CD4-positive, alpha-beta T cell treated with Interleukin-17A for 4 hours (primary cell): Measurements from ENCODE around the gene BNC2.

Source experiments
- DNase-seq: peaks from one replicate; pipeline ENCODE4 v3.0.0-alpha.2; 2020; ENCODE audit warnings: mixed read lengths

BNC2 gene

DNA sequence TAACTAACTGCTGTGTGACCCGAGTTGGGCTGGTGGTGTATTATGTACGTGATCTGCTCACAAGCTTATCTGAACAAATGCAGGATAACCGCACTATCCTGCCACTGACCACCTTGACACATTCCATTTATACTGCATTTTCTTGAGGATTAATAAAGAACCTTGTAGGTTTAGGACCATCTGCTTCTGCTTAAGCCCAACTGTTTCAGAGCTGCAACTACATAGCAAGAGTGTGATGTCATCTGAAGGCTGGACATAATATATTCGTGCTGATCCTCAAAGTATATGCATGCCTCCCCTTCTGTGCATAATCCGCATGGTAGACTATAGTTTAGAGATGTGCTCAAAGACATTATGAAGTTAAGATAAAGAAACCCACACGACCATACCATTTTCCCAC is 435.9 kb downstream of the BNC2 start:
- no peak for DNase-seq

GRCh38 chr9:16433494-16433893 is 437.0 kb downstream of the BNC2 start:
- DNase-seq: no peak

- no peak for DNase-seq
Observed at GRCh38 chr9:16431666-16432392, 438.6 kb downstream of the BNC2 start.

DNA sequence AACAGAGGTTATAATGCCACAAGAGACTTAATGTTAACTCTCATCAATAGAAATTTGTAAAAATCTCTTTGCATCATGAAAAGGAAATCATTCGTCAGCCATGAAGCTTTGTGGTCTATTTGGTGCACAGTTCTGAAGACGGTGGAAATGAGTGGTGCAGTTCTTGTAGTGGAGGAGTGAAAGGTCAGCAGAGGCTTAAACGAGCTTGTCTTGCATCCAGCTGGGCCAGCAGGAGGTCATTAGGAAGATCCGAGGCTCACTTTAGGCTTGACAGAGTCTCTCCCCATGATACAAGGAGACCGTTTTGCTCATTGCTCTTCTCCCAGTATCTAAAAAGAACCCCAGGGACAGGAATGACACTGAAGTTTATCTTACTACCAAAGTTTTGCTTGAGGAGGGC is 440.8 kb downstream of the BNC2 start:
- DNase-seq: no peak

- DNase-seq: no peak
Observed at GRCh38 chr9:16427873-16428427, 442.5 kb downstream of the BNC2 start.

DNA sequence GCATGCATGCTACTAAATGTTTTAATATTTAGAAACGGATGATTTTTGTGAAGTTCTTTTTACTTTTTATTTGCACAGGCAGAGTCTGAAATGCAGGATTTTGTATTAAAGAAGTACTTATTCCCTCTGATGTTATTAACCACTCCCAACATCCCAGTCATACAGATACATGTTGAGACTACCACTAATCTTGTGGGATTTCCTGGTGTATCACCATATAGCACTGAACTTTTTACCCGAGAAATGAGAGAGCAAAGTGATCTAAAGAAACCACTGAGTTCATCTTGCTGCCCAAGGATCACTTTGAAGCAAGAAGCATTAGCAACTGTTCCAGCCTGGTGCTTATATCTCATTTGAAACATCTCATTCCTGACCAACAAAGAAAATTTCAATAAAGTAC is 443.8 kb downstream of the BNC2 start:
- DNase-seq: no peak

DNA sequence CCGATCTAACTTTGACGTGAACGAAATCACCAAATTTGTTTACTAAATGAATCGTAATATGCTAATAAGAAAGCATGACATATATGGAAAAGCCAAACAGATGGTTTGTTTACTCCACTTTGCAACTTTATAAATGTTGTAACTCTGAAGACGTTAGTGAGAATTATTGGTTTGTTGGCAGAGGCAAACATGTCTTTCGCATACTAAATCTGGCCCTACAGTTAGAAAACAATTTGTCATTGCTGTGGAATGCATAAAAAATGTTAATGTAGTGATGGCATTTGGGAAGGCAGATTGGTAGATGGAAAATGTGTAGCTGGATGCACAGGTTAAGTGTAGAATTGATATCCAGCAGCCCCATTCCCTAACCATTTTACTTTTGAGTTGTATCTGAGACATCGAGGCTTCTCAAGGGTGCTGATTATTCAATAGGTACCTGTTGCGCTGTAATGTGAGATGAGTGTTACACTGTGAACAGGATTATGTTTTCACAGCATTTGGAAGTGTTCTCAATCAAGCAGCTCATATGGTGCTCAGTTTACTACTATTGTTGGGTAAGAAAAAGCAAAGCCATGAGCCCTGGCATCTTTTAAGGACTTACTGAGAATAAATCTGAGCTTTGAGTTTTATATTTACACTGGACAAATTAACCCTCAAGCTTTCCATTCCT is 444.8 kb downstream of the BNC2 start:
- no peak for DNase-seq

DNA sequence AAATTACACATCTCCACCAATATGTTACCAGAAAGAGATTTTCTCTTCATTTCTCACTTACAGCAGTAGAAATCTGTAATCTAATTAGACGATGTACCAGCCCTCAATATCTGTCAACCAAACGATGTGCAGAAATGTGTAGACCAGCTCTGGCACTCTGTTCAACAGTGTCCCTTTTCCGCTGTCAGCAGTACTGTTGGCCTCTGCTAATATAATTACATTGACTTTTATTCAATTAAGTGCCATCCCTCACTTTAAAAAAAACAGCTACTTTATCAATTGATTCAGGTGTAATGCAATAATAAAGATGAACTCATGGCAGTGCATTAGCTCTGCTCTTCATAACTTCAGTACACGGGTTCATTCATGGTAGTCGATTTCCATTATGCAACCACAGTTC is 448.4 kb downstream of the BNC2 start:
- no peak for DNase-seq

GRCh38 chr9:16421532-16421931 is 448.9 kb downstream of the BNC2 start:
- DNase-seq: no peak

- no peak for DNase-seq
Observed at GRCh38 chr9:16419124-16419523, 451.3 kb downstream of the BNC2 start.

DNA sequence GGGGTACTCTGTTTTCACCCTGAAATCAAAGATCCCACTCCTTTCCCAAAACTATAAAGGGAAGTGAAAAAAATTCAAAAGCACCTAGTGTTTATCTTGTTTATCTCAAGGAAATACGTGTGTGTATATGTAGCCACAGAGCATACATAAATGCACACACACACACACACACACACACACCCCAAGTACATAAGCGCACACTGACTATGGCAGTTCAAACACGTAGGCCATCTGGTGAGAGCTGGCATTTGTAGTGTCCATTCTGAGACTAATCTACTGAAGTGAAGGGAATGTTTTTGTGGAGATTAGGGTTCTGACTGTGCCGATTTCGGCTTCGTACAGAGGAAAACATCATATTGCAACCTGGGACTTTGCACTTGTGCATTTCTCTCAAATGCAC is 451.7 kb downstream of the BNC2 start:
- DNase-seq: no peak

GRCh38 chr9:16417749-16418148 is 452.7 kb downstream of the BNC2 start:
- no peak for DNase-seq

DNA sequence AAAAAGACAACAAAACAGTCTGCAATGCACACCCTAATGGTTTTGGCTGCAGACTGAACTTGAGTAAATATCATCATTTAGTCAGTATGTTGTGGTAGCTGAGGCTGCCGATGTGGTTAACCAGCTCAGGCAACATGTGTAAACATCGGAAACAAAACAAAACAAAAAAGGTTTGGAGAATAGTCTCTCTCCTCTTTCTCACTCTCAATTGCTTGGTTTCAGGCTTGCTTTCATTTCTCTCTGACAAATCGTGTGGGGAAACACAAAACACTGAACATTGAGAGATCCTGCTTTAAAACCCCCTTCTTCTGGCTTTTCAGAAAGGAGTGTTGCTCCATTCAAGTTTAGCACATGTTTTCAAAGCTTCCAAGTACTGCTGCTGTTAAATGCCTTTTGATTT is 453.3 kb downstream of the BNC2 start:
- DNase-seq: no peak

GRCh38 chr9:16414451-16414850 is 456.0 kb downstream of the BNC2 start:
- DNase-seq: no peak

DNA sequence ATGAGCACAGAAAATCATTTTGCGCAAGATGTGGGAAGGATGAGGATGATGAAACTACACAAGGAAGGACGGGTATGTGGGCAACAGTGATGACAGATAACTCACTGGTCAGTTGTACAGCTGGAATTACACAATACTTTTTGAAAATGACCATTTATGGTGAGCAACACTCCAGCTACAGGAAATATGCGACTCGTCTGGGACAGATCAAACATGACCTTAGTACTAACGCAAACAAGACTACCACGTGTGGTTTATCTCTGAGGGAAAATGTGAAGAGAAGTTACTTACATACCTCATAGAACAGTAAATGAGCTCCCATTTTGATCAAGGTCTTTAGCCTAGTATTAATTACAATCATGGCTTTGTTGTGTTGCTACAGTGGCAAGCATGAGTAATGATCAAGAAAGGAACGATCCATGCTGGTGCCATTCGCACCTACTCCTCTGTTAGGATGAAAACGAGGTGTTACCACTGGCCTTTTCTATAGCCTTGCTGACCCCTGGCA is 456.9 kb downstream of the BNC2 start:
- no peak for DNase-seq

DNA sequence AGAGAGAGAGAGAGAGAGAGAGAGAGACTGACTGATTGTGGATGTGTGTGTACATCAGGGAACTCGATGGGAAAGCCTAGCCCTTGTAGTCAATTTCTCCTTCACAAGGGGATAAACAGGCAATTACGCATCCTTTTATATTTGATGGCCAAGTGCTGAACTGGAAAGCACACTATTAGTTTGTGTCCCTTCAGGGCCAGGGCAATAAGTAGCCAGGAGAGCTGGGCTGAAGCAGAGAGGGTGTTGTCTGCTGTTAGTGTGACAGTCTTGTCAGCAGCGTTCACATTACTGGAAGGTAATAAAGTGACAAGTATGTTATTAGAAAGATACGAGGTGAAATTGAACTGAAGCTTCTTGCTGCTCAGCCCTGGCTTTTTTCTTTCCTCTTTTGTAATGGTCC is 457.7 kb downstream of the BNC2 start:
- DNase-seq: no peak

DNA sequence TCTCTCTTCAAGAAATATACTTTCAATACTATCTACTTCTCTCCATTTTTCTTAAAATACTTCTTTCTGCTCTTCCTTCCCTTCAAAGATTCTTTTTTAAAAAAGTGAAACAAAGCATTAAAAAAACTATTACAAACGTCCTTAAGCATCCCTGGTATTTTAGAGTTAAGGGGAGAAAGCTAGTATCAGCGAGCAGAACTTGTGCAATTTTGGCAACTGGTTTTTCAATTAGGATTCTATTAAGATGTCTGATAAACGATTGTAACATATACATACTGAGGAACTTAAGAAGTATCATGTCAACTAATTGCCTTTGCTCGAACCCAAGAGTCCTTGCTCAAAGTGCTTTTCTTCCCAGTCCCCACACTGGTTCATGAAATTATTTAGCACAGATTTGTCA is 459.2 kb downstream of the BNC2 start:
- no peak for DNase-seq

DNA sequence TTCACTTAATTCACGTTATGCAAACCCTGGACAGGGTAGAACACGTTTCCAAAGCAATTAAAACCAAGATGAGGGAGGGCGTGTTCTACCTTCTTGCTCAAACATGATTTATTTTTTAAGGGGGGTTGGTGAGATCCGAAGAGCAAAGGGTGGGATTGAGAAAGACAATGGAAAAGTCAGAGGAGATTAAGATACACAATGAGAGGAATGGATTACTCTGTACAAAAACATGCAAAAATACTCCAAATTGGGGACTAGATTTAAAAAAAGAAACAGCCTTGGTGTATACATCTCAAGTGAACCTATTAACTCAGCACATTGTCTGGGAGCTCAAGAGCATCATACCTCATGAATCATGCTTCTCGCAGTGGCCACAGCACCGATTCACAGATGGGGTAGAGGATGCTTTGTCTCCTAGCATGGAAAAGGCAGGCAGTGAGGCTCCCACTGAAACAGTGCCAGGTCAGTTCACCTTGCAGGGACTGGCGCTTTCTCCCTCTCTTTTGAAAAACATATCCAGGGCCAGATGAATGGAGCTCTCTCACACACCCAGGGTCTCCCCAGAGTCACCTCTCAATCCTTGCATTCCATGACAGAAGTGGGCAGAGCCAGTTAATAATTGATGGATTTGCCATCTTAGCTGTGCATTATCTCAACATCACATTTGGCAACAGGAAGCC is 459.7 kb downstream of the BNC2 start:
- no peak for DNase-seq

- DNase-seq: no peak
Observed at GRCh38 chr9:16407617-16408016, 462.9 kb downstream of the BNC2 start.

- no peak for DNase-seq
Observed at GRCh38 chr9:16406526-16407225, 463.8 kb downstream of the BNC2 start.

DNA sequence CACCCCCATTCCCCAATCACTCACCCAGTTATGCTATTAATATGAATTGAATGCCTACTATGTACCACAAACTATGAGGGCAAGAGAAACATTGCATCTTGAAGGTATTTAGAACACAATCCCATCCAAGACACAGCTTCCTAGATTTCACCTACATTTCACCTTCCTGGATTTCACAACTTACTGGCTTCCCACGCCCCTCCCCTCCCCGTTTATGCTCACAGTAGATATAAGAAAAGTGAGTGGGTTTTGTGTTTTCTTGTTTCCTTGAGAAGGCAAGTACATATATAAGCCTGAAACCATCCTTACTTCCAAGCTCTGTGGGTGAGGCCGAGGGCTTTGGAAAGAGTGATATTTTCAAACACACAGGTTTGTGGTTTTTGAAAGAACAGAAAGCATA is 465.0 kb downstream of the BNC2 start:
- DNase-seq: no peak

DNA sequence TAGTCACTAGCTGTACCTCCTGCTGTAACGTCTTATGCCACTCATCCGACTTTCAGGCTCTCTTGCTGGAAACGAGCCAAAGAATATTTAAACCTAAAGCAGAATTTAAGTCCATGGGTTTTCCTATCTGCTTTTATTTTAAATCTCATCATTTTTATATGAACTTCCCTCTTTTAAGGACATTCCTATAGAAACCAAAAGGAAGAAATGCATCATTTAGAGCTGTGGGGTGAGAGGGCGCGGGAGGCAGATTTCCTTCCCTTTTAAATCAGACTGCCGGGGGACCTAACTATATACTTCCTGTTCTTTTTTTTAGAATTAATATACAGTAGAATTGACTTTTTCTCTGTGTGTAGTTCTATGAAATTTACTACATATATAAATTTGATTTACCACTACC is 468.8 kb downstream of the BNC2 start:
- DNase-seq: no peak

DNA sequence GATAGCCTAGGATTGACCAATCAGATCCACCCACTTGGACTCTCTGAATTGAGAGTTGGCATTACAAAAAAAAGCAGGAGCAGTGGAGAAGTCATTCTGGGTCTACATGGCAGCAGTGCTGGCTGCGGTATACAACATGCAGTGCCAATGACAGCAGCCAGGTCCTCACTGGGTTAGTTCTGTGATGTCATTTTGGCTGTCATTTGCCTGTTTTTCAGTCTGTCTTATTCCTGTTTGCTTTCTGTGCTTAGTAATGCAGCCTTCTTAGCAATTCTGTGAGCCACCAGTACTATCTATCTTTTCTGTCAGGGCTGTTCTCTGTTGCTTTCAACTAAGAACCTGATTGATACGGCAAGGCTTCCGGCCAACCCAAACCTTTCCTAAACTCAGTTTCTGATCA is 471.8 kb downstream of the BNC2 start:
- DNase-seq: no peak
